Measurements from ENCODE around the gene ACOXL. TPM values are rescaled to one million over a fixed set of nuclear protein-coding genes. Genes with fewer than 3 reads are reported as not detected.
A peak's percentile ranks its signal among the peaks of the same experiment; 100 is the strongest.
"Not testable (repeated sequence)": the region's sequence is repeated elsewhere in the genome, so short reads cannot be mapped to it uniquely, and the experiment has no call there.

Gene ACOXL
- total and polyA plus RNA-seq, 3 experiments from 2014 or later: 0.27 TPM; not detected in 2

DNA sequence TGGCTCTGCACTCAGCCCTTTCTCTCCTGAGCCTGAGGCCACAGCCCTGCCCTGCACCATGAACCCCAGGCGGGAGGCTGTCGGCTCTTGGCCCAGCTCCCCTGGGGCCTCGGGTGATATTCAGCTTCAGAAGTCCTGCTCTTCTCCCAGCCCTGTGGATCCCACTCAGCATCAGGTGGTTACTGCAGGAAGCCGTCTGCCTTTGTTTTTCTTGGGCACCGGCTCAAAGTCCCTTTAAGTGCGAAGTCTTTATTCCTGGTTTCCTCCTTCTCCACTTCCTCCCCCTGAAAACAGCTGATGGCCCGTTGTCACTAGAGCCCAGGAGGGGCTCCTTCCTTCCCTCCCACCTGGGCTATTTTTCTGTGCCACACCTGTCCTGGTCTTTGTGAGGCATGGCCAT lies 226.8 kb downstream of the ACOXL start:
- ChIA-PET CTCF (no interaction called here), POLR2A (no interaction called here)
- H3K27ac ChIP-seq (ENCODE audit: low read depth, low read length): no peak overlapping the region
- Mint-ChIP-seq H3K4me1 (no peaks in the 10 kb centered on the region), H3K9me3 (no peaks in the 10 kb centered on the region), H3K36me3 (peaks cover 0 to 13% (median 0%) of the 10 kb centered on the region in 3 donors), H3K4me3 (no peak overlapping the region), H3K27me3 (peaks cover 9 to 26% of the 10 kb centered on the region in 2 donors), H3K27ac (no peak overlapping the region)
- H3K4me3 ChIP-seq (ENCODE audit: low read length): no peak overlapping the region
- DNase-seq: no peak
- no peaks in the 10 kb centered on the region for H3K9me3 ChIP-seq (ENCODE audit: low read length)
- H3K27me3 ChIP-seq (ENCODE audit: insufficient read depth, low read length, poor library complexity, severe bottlenecking): no peaks in the 10 kb centered on the region
- H3K36me3 ChIP-seq (ENCODE audit: insufficient read depth, low read length): no peaks in the 10 kb centered on the region
- no peaks in the 10 kb centered on the region for H3K4me1 ChIP-seq (ENCODE audit: insufficient read depth, low read length)

DNA sequence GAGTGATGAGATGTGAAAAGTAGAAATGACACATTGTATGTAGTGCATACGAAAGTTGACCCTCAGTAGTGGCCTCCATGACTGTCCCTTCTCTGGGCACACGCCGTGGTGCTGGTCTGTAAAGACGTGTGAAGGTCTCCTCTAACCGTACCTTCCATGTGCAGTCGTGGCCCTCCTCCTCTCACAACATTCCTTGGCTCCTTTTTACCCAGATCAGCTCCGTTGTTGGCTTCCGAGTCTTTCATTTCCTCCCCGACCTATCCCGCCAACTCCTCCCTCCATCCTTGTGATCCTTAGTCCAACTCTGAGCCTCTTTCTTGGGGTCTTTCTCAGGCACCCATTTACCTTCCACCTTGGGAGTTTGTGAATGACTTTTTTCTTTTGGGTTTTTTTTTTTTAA lies 227.9 kb downstream of the ACOXL start:
- H3K27ac ChIP-seq (ENCODE audit: low read depth, low read length): no peak overlapping the region
- peaks cover 0 to 18% (median 0%) of the 10 kb centered on the region in 3 donors for H3K36me3 Mint-ChIP-seq
- no peak overlapping the region for H3K4me3 ChIP-seq (ENCODE audit: low read length)
- no peak overlapping the region for H3K27ac Mint-ChIP-seq
- CTCF ChIA-PET: no interaction called here
- H3K4me1 ChIP-seq (ENCODE audit: insufficient read depth, low read length): no peaks in the 10 kb centered on the region
- H3K27me3 Mint-ChIP-seq: peaks cover 8 to 29% of the 10 kb centered on the region in 2 donors
- H3K4me1 Mint-ChIP-seq: no peaks in the 10 kb centered on the region
- H3K9me3 Mint-ChIP-seq: no peaks in the 10 kb centered on the region
- H3K4me3 Mint-ChIP-seq: no peak overlapping the region
- H3K27me3 ChIP-seq (ENCODE audit: insufficient read depth, low read length, poor library complexity, severe bottlenecking): no peaks in the 10 kb centered on the region
- no peaks in the 10 kb centered on the region for H3K36me3 ChIP-seq (ENCODE audit: insufficient read depth, low read length)
- H3K9me3 ChIP-seq (ENCODE audit: low read length): no peaks in the 10 kb centered on the region
- POLR2A ChIA-PET: no interaction called here
- DNase-seq: no peak

DNA sequence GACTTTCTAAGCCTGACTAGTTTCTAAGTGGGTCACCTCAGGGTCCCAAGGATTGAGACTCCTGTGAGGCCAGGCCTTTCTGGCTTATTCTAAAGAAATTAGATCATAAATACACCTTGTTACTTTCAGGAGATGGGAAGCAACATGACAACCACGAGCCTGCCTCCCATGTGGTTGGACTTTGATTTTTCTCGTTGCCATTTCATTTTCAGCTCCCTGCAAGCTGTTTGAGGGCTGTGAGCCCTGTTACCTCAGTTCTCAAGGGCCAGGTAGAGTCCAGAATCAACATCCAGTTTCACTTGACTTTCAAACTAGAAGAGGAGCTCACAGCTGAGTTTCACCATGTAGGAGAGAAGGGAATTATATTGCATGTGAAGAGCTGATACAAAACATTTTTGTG lies 228.6 kb downstream of the ACOXL start:
- Mint-ChIP-seq H3K36me3 (peaks cover 0 to 18% (median 0%) of the 10 kb centered on the region in 3 donors), H3K27me3 (peaks cover 7 to 35% of the 10 kb centered on the region in 2 donors), H3K4me3 (no peak overlapping the region), H3K27ac (no peak overlapping the region), H3K9me3 (no peaks in the 10 kb centered on the region), H3K4me1 (no peaks in the 10 kb centered on the region)
- Histone ChIP-seq H3K4me3 (ENCODE audit: low read length) (no peak overlapping the region), H3K27me3 (ENCODE audit: insufficient read depth, low read length, poor library complexity, severe bottlenecking) (no peaks in the 10 kb centered on the region), H3K9me3 (ENCODE audit: low read length) (no peaks in the 10 kb centered on the region), H3K27ac (ENCODE audit: low read depth, low read length) (no peak overlapping the region), H3K36me3 (ENCODE audit: insufficient read depth, low read length) (no peaks in the 10 kb centered on the region), H3K4me1 (ENCODE audit: insufficient read depth, low read length) (no peaks in the 10 kb centered on the region)
- DNase-seq: no peak
- ChIA-PET POLR2A (no interaction called here), CTCF (no interaction called here)

DNA sequence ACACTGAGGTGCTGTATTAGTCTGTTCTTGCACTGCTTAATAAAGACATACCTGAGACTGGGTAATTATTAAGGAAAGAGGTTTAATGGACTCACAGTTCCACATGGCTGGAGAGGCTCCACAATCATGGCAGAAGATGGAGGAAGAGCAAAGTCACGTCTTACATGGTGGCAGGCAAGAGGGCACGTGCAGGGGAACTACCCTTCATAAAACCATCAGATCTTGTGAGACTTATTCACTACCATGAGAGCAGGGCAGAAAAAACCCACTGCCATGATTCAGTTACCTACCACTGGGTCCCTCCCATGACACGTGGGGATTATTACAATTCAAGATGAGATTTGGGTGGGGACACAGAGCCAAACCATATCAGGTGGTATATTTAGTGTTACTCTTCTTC lies 229.3 kb downstream of the ACOXL start:
- H3K27ac Mint-ChIP-seq, POLR2A ChIA-PET, CTCF ChIA-PET: not testable (repeated sequence)

DNA sequence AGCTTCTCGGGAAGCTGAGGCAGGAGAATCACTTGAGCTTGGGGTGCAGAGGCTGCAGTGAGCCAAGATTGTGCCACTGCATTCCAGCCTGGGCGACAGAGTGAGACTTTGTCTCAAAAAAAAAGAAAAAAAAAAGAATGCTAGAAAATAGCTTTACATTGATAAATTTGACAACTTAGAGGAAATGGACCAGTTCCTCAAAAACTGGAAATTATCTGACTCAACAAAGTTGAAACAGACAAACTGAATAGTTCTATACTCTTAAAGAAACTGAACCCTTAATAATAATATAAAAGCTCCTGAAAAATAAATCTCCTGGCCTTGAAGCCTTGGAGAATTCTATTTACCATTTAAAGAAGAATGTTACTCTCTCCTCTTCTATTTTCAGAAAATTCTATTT lies 237.3 kb downstream of the ACOXL start:
- no peaks in the 10 kb centered on the region for H3K27me3 ChIP-seq (ENCODE audit: insufficient read depth, low read length, poor library complexity, severe bottlenecking)
- POLR2A ChIA-PET: no interaction called here
- H3K9me3 Mint-ChIP-seq: peaks cover 0 to 7% (median 3%) of the 10 kb centered on the region in 5 donors
- H3K4me1 ChIP-seq (ENCODE audit: insufficient read depth, low read length): no peaks in the 10 kb centered on the region
- DNase-seq: no peak
- H3K4me3 ChIP-seq (ENCODE audit: low read length): no peak overlapping the region
- H3K36me3 ChIP-seq (ENCODE audit: insufficient read depth, low read length): no peaks in the 10 kb centered on the region
- H3K4me3 Mint-ChIP-seq: no peak overlapping the region
- peaks cover 0 to 19% (median 0%) of the 10 kb centered on the region in 3 donors for H3K36me3 Mint-ChIP-seq
- peaks cover 3 to 14% of the 10 kb centered on the region in 2 donors for H3K27me3 Mint-ChIP-seq
- CTCF ChIA-PET: no interaction called here
- no peaks in the 10 kb centered on the region for H3K4me1 Mint-ChIP-seq
- H3K27ac ChIP-seq (ENCODE audit: low read depth, low read length): no peak overlapping the region
- H3K27ac Mint-ChIP-seq: no peak overlapping the region
- H3K9me3 ChIP-seq (ENCODE audit: low read length): no peaks in the 10 kb centered on the region

More for the DNA sequence above, 229.3 kb downstream of the ACOXL start:
- peaks cover 0 to 18% (median 0%) of the 10 kb centered on the region in 3 donors for H3K36me3 Mint-ChIP-seq
- H3K9me3 Mint-ChIP-seq; H3K36me3 ChIP-seq (ENCODE audit: insufficient read depth, low read length); H3K4me1 ChIP-seq (ENCODE audit: insufficient read depth, low read length); H3K9me3 ChIP-seq (ENCODE audit: low read length); H3K4me1 Mint-ChIP-seq; DNase-seq; H3K27me3 ChIP-seq (ENCODE audit: insufficient read depth, low read length, poor library complexity, severe bottlenecking); H3K4me3 Mint-ChIP-seq; H3K27ac ChIP-seq (ENCODE audit: low read depth, low read length); H3K4me3 ChIP-seq (ENCODE audit: low read length): not testable (repeated sequence)
- peaks cover 7 to 30% of the 10 kb centered on the region in 2 donors for H3K27me3 Mint-ChIP-seq

DNA sequence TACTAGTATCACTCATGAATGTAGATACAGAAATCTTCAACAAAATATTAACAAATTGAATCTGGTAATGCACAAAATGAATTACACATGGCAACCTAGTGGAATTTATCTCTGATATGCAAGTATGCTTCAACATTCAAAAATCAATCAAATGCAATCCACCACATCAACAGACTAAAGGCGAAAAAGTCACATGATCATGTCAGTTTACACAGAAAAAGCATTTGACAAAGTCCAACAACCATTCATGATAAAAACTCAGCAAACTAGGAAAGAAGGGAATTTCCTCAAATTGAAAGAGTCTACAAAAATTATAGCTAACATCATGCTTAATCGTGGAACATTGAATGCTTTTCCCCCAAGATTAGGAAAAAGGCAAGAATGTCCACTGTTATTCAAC lies 237.8 kb downstream of the ACOXL start:
- no peak overlapping the region for H3K27ac ChIP-seq (ENCODE audit: low read depth, low read length)
- ChIA-PET CTCF (no interaction called here), POLR2A (no interaction called here)
- Mint-ChIP-seq H3K4me1 (no peaks in the 10 kb centered on the region), H3K36me3 (peaks cover 0 to 15% (median 0%) of the 10 kb centered on the region in 3 donors), H3K9me3 (peaks cover 0 to 7% (median 3%) of the 10 kb centered on the region in 5 donors), H3K27ac (no peak overlapping the region), H3K27me3 (peaks cover 2 to 10% of the 10 kb centered on the region in 2 donors), H3K4me3 (no peak overlapping the region)
- H3K4me1 ChIP-seq (ENCODE audit: insufficient read depth, low read length): no peaks in the 10 kb centered on the region
- no peaks in the 10 kb centered on the region for H3K27me3 ChIP-seq (ENCODE audit: insufficient read depth, low read length, poor library complexity, severe bottlenecking)
- H3K36me3 ChIP-seq (ENCODE audit: insufficient read depth, low read length): no peaks in the 10 kb centered on the region
- no peak for DNase-seq
- no peak overlapping the region for H3K4me3 ChIP-seq (ENCODE audit: low read length)
- H3K9me3 ChIP-seq (ENCODE audit: low read length): no peaks in the 10 kb centered on the region

DNA sequence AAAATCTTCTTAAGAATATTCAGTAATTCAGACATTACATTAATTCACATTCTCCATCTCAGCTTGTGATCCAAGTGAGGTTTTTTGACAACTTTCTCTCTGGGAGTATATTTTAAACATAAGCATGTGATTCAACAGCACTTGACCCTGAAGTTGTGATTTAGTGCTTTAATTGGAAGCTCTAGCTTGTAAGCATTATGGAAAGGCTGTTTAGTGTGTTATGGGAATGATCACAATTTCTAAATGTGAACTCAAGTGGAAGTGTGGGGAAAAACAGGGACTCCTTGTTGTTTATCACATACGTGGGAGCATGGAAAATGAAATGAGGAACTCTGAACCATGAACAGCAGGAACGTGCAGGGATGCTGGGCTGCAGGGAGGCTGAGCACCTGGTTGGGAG lies 239.4 kb downstream of the ACOXL start:
- Mint-ChIP-seq H3K4me1 (no peaks in the 10 kb centered on the region), H3K9me3 (peaks cover 0 to 7% (median 3%) of the 10 kb centered on the region in 5 donors), H3K27ac (no peak overlapping the region), H3K4me3 (no peak overlapping the region), H3K36me3 (peaks cover 0 to 15% (median 0%) of the 10 kb centered on the region in 3 donors), H3K27me3 (peaks cover 2 to 4% of the 10 kb centered on the region in 2 donors)
- Histone ChIP-seq H3K36me3 (ENCODE audit: insufficient read depth, low read length) (no peaks in the 10 kb centered on the region), H3K4me1 (ENCODE audit: insufficient read depth, low read length) (no peaks in the 10 kb centered on the region), H3K9me3 (ENCODE audit: low read length) (no peaks in the 10 kb centered on the region), H3K4me3 (ENCODE audit: low read length) (no peak overlapping the region), H3K27me3 (ENCODE audit: insufficient read depth, low read length, poor library complexity, severe bottlenecking) (no peaks in the 10 kb centered on the region), H3K27ac (ENCODE audit: low read depth, low read length) (no peak overlapping the region)
- ChIA-PET POLR2A (no interaction called here), CTCF (no interaction called here)
- no peak for DNase-seq

DNA sequence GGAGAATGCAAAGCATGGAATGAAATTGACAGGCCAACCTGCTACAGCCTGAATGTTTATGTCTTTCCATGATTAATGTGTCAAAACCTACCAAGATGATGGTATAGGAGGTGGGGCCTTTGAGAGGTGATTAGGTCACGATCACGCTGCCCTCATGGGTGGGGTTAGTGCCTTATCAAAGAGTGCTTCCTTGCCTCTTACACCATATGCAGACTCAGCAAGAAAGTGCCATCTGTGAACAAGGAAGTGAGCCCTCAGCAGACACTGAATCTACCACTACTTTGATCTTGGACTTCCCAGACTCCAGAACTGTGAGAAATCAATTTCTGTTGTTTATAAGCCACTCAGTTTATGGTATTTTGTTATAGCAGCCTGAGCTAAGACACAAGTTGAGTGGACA lies 240.9 kb downstream of the ACOXL start:
- Histone ChIP-seq H3K4me1 (ENCODE audit: insufficient read depth, low read length) (no peaks in the 10 kb centered on the region), H3K27me3 (ENCODE audit: insufficient read depth, low read length, poor library complexity, severe bottlenecking) (no peaks in the 10 kb centered on the region), H3K36me3 (ENCODE audit: insufficient read depth, low read length) (no peaks in the 10 kb centered on the region), H3K27ac (ENCODE audit: low read depth, low read length) (no peak overlapping the region), H3K4me3 (ENCODE audit: low read length) (no peak overlapping the region), H3K9me3 (ENCODE audit: low read length) (no peaks in the 10 kb centered on the region)
- H3K9me3 Mint-ChIP-seq: peaks cover 0 to 7% (median 3%) of the 10 kb centered on the region in 5 donors
- H3K4me1 Mint-ChIP-seq: no peaks in the 10 kb centered on the region
- POLR2A ChIA-PET: no interaction called here
- DNase-seq: no peak
- H3K36me3 Mint-ChIP-seq: peaks cover 0 to 15% (median 0%) of the 10 kb centered on the region in 3 donors
- H3K4me3 Mint-ChIP-seq: no peak overlapping the region
- peak overlapping the region in 1 of 8 donors; percentile 1 for H3K27ac Mint-ChIP-seq
- CTCF ChIA-PET: no interaction called here
- peaks cover 2 to 4% of the 10 kb centered on the region in 2 donors for H3K27me3 Mint-ChIP-seq

DNA sequence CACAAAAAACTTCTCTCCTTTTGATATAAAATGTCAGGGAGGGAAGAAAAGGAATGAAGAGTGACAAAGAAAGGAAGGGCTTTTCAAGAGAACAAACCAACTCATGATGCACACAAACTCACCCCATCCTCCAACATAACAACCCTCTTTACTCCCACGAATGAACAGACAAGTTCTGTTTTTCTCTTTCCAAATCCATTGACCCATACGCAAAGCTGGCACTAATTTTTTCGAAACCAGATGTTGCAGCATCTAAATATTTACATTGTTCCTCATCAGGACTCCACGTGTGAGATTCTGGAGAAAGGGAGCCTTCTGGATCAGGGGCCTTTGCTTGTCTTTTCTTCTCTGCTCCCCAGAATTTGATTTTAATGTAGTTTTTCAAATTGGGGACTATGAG lies 245.0 kb downstream of the ACOXL start:
- Histone ChIP-seq H3K27me3 (ENCODE audit: insufficient read depth, low read length, poor library complexity, severe bottlenecking) (no peaks in the 10 kb centered on the region), H3K27ac (ENCODE audit: low read depth, low read length) (no peak overlapping the region), H3K4me3 (ENCODE audit: low read length) (no peak overlapping the region), H3K36me3 (ENCODE audit: insufficient read depth, low read length) (no peaks in the 10 kb centered on the region), H3K9me3 (ENCODE audit: low read length) (no peaks in the 10 kb centered on the region), H3K4me1 (ENCODE audit: insufficient read depth, low read length) (no peaks in the 10 kb centered on the region)
- H3K27ac Mint-ChIP-seq: peak overlapping the region in 1 of 8 donors; percentile 49
- peaks cover 0 to 1% (median 0%) of the 10 kb centered on the region in 3 donors for H3K4me1 Mint-ChIP-seq
- DNase-seq: no peak
- H3K9me3 Mint-ChIP-seq: peaks cover 0 to 3% (median under 1%) of the 10 kb centered on the region in 5 donors
- peaks cover 0 to 8% (median 0%) of the 10 kb centered on the region in 3 donors for H3K36me3 Mint-ChIP-seq
- ChIA-PET POLR2A (no interaction called here), CTCF (interaction anchor here (2.2 kb wide), 1 partner anchor 9 kb away, joined by 5 read pairs; no protein-coding TSS in a partner anchor)
- no peak overlapping the region for H3K4me3 Mint-ChIP-seq
- peaks cover 1 to 4% of the 10 kb centered on the region in 2 donors for H3K27me3 Mint-ChIP-seq

Data from CD8-positive, alpha-beta memory T cell (primary cell).